Suprapubic skin (tissue), 4 donors: ENCODE measurements around the gene ITPA.

Experiments
- EP300 ChIP-seq: sonication (generic); formaldehyde crosslinking; IDR thresholded peaks from one replicate; pipeline ENCODE4 v1.6.1; 2017; ENCODE audit warnings: antibody characterized with exemption
- POLR2A ChIP-seq, 2 donors: fragments of 450-650 bp; IDR thresholded peaks; one replicate each; pipeline ENCODE4 v1.6.1; 2017; ENCODE audit warnings: antibody characterized with exemption in 2 of 2, mild to moderate bottlenecking in 2 of 2, moderate library complexity in 2 of 2
- POLR2AphosphoS5 ChIP-seq, 3 donors: sonication (generic); formaldehyde crosslinking; IDR thresholded peaks; one replicate each; pipeline ENCODE4 v1.6.1; 2017; ENCODE audit warnings: antibody characterized with exemption in 3 of 3
- TF ChIP-seq, protein P1 (sequence below), 2 donors: fragments of 200-600 bp in 1 of 2; fragments of 450-650 bp in 1 of 2; sonication (generic) in 1 of 2; IDR thresholded peaks; one replicate each; pipeline ENCODE4 v1.5.1; 2016 to 2019; ENCODE audit warnings: antibody characterized with exemption in 2 of 2, mild to moderate bottlenecking in 1 of 2, moderate library complexity in 1 of 2

DNA sequence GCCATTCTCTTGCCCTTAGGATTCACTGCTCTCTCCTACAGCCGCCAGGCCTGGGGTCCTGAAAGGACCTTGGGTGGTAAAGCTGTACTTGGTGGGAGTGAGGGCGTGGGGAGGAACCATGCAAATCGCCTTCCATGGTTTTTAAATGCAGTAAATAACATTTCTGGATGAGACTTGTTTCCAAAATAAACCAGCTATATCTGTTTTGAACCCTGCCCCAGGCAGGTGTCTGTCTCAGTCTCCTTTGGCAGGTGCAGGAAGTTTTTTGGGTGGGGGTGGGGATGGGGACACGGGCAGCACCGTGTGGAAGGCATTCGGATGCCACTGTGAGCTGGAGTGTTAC lies 14.3 kb downstream of the ITPA start:
- TF ChIP-seq, protein P1, sequence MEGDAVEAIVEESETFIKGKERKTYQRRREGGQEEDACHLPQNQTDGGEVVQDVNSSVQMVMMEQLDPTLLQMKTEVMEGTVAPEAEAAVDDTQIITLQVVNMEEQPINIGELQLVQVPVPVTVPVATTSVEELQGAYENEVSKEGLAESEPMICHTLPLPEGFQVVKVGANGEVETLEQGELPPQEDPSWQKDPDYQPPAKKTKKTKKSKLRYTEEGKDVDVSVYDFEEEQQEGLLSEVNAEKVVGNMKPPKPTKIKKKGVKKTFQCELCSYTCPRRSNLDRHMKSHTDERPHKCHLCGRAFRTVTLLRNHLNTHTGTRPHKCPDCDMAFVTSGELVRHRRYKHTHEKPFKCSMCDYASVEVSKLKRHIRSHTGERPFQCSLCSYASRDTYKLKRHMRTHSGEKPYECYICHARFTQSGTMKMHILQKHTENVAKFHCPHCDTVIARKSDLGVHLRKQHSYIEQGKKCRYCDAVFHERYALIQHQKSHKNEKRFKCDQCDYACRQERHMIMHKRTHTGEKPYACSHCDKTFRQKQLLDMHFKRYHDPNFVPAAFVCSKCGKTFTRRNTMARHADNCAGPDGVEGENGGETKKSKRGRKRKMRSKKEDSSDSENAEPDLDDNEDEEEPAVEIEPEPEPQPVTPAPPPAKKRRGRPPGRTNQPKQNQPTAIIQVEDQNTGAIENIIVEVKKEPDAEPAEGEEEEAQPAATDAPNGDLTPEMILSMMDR (IDR thresholded peaks at IDR 0.05) = no peak
- no peak for TF ChIP-seq POLR2AphosphoS5 (IDR thresholded peaks at IDR 0.05)
- TF ChIP-seq EP300 = no peak
- no peak for TF ChIP-seq POLR2A (IDR thresholded peaks at IDR 0.05)
